Epithelial cell of prostate (primary cell): Measurements from ENCODE around the gene RNF183.
"Not testable (repeated sequence)": the region's sequence is repeated elsewhere in the genome, so short reads cannot be mapped to it uniquely, and the experiment has no call there.

Source experiments
- DNase-seq: peaks from one replicate; pipeline ENCODE4 v3.0.0-alpha.2; 2011; ENCODE audit warnings: low read depth, low spot score
- H3K27ac ChIP-seq: fragments of 450-650 bp; 2 replicates; pipeline ENCODE4 v1.5.1; 2017; ENCODE audit warnings: mild to moderate bottlenecking

RNF183 gene

DNA sequence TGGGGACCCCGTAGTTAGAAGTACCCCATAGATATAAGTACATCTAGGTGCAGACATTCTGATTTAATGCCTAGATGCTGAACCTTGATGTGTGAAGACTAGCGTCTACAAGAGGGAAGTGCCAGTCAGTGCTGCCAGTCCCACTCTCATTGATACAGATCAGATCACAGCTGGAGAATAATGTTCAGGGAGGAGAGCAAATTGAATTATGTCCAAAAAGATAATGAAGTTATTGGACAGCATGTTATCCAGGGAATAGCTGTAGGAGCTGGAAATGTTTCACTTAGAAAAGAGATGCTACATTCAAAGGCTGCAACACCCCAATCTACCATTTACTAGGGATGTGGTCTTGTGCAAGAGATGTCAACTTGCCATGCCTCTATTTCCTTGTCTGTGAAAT is 15.9 kb upstream of the RNF183 start:
- H3K27ac ChIP-seq: no peak overlapping the region
- no peak for DNase-seq

DNA sequence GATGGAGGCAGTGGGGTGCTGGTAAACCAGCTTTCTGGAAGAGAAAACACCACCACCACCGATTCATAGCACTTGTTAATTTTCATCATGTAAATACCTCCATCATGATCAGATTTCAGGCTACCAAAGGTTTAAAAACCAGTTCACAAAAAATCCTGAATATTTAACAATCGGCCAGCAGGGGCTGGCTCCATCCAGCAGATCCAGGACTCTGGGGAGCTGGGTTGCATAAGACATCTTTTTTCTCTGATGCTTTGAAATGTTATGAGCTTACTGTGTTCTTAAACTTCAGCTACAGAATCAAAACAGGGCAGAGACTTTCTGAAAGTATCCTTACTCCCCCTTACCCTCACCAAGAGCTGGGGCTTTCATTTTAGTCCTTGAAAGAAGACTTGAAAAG is 14.6 kb upstream of the RNF183 start:
- no peak overlapping the region for H3K27ac ChIP-seq
- DNase-seq: no peak

DNA sequence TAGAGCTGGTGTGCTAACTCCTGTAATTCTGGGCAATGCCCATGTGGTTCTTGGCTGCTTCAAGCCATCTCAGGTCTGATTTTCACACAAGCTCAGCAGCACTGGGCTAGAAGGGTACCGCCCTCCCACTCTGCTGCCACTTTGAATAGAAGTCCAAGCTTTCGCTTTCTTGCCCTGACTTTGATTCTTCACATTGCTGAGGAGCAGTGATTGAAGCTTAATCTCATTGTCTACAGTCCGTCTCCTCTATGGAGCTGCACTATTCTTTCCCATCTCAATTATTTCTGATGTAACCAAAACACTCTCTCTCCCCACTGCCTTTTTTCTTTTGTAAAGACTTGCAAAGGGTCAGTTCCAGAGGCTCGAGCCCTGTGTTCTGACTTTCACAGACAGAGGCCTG is 12.9 kb upstream of the RNF183 start:
- H3K27ac ChIP-seq: no peak overlapping the region

DNA sequence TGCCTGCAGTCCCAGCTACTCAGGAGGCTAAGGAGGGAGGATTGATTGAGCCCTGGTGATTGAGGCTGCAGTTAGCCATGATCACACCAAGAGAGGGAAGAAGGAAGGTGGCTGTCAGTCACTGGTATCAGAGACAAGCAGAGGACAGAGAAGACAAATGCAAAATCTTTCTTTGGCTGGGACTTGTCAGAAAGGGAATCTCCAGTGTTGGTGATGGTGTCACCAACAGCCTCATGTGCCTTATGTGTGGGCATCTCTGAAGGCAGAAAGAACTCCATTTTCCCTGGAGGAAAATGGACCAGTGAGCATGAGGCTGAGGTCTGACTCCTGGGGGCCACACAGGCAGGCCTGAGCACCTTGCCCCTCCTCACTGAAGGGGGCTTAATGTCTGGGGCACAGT is 12.1 kb upstream of the RNF183 start:
- DNase-seq: no peak
- no peak overlapping the region for H3K27ac ChIP-seq

More for the DNA sequence above, 12.9 kb upstream of the RNF183 start:
- no peak for DNase-seq

DNA sequence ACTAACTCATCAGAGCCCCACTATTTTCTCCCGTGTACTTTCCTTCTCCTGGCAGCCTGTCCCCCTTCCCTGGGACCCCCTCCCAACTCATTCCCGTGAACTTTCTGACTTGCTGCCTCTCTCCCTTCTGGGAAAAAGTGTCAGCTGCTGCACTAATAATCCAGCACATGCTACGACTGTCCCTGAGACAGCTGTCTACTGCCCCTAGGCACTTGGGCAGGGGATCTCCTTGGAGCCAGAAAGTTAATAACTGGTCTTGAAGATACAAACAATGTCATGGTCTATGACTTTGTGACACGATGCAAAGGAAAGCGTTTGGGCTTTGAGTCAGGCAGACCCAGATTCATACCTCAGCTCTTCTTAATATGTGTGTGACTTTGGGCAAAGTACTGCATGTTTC is 10.1 kb upstream of the RNF183 start:
- H3K27ac ChIP-seq: no peak overlapping the region
- DNase-seq: no peak

DNA sequence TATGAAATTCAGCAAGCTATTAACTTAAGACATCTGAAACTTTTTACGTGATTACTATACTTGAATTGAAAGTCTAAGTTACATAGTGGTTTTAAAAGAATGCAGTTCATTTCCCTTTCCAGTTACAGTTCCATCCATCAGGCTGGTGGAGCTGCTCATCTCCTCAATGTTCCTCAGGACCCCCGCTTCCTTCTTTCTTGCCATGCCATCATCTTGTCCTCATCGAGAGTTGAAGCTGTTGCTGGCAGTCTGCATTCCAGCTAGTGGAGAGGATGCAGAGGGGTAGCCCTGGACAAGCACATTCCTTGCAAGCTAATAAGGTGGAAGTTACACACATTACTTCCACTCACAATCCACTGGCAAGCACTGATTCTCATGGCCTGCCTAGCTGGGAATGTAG is 8.8 kb upstream of the RNF183 start:
- H3K27ac ChIP-seq: no peak overlapping the region
- DNase-seq: no peak

DNA sequence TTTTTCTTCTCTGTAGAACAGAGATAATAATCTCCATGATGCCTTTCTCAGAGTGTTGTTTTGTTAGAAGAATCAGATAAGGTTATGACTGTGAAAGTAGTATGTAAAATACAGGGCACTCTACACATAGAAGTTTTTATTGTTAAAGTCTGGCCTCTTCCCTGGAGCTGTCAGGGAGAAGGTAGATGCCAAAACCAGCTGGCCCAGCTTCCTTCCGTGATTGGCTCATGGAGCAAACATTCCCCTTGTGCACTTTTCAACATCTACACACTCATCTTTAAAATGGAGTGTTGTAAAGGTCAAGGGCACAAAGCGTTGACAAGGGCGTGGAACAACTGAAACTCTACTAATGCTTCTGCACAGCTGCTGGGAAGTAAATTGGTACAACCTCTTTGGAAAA is 7.4 kb upstream of the RNF183 start:
- no peak overlapping the region for H3K27ac ChIP-seq
- DNase-seq: no peak

DNA sequence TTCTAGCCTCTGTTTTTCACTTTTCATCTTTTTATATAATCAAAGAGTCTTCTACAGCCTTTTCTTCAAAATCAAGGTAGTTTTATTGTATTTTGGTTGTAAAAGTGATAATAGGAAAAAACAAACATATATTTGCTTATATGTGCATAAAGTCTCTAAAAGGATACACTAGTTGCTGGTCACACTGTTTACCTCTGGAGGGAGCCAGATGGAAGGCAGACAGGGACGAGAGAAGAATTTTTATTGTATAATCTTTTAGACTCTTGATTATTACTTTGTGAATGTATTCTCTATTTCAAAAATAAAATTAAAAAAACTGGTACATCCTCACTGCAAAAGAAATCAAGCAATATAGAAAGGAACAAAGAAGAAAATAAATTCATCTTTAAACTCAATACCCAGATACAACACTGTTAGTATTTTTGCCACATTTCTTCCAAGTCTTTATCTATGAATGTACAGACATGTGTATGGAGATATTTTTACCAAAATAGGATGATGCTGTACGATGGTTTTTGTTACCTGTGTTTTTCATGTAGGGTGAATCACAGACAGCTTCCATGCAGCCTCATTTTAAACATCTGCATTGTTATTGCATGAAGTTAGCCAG is 6.1 kb upstream of the RNF183 start:
- H3K27ac ChIP-seq: no peak overlapping the region
- DNase-seq: no peak

DNA sequence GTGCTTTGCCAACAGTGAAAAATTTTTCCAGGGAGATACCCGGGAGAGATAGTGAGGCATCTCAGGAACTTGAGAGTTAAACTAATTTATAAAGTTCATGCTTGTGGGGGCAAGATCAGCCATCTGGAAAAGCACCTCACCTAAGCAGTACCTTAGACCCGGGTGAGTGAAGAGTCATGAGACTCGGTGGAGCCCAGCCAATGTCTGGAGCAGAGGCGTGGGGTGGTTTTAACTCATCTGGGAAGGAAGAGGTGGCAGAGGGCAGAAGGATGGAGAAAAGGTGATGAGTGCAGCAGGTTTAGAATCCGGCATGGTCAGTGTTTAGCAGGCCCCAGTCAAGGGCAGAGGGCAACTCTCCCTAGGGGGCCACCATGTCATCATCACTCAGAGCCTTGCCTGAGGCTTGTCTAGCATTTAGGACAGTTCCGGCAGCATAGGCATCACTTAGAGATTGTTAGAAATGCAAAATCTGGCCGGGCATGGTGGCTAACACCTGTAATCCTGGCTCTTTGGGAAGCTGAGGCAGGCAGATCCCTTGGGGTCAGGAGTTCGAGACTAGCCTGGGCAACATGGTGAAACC is 4.3 kb upstream of the RNF183 start:
- DNase-seq: no peak
- no peak overlapping the region for H3K27ac ChIP-seq

DNA sequence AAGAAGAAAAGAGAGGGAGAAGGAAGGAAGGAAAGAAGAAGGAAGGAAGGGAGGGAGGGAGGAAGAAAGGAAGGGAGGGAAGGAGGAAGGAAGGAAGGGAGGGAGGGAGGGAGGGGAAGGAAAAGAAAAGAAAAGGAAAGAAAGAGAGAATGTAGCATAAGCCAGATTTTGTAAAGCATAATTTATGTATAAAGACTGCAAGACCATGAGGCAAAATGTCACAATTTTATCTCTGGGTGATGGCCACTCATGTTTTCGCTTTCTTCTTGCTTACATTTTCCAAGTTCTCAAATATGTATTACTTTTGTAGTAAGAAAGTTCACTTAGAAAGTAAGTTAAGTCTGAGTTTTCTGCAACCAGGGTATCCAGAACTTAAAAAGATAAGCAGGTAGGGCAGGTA is 3.4 kb upstream of the RNF183 start:
- H3K27ac ChIP-seq: no peak overlapping the region
- no peak for DNase-seq

DNA sequence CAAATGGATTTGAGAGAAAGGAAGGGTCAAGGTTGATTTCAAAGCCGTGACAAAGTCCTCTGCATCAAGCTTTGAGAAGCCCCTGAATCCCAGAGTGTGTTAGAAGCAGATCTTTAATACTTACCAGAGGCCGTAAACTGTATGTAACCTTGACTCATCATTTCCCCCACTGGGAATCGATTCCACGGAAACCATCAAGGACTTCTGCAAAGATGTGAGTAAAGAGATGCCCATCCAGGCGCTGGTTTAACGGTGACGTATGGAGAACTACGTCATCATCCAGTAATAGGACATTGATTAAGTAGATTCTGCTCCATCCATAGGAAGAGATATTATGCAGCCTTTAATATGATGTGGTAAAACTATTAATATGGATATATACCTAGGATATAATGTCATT is 1.6 kb downstream of the RNF183 start:
- no peak for DNase-seq
- H3K27ac ChIP-seq: no peak overlapping the region

DNA sequence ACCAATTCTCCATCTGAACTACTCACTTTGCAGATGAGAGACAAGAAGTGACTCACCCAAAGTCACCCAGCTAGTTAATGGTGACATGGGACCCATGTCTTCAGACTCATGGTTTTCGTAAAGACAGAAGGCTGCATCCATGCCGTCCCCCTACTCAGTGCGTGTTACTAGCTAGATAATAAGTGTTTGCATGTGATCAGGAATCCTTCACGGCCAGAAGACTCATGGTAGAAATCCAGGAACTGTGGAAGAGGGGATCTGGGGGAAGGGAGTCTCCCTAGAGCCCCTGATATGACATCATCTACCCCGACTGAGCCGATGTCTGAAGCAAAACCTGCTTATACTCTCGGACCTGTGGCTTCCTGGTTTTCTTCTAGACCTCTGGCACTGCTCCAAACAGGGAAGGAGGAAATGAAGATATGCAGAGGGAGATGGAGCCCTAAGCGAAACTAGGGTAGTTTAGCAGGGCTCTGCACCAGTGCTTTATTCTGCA is 3.3 kb downstream of the RNF183 start:
- H3K27ac ChIP-seq: no peak overlapping the region
- no peak for DNase-seq

DNA sequence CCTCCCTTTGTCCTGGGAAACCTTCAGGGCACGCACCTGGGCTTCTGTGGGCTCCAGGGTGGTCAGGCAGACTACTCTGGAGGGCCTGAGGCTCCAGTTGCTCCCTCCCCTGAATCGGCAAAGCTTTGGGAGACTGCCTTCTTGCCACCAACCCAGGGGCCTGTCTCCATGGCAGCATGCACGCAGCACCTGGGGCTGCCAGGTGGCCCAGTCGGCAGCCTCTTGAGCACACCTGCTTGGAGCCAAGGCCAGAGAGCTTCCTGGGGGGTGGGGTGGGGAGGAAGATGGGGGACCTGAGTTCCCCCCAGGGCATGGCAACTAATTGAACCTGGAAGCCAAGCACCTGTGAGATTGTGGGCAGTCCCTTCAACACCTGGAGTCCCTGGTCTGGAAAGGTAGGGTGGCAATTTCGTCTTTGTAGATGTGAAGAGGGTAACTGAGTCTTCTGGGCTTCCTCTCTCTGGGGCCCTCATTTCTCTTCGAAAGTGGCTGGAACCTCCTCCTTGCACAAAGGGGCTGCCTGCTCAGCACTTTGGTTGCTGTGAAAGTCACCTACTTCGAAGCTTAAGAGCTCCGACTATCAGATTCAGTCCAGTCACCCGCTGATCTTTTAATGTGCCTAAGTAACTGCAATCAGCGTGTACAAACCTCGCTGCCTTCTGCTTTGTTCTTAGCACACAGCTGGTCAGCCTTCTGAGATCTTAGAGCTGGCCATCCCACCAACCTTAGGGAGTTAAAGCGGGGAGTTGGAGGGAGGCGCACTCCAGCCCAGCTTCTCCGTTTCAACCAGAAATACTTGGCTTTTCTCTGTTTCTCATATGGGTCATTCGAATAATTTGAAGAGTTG is 4.0 kb downstream of the RNF183 start:
- no peak overlapping the region for H3K27ac ChIP-seq
- DNase-seq: no peak

DNA sequence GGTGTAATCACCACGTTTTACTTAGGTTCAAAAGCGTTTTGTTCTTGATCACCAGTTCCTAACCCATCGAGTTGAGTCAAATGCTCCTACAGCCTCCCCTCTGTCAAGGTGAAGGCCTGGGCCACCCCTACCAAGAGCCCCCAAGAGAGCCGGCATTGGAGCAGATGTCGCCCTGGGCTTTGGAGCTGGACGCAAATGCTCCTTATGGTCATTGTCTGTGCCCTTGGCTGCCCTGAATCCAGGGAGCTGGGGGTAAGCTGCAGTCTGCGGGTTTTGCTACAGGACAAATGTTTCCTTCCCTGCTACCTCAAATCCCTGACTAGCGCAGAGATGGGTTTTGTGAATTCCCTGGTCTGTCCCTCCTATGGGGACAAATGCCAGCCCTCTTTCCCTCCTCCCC is 4.9 kb downstream of the RNF183 start:
- H3K27ac ChIP-seq: no peak overlapping the region
- no peak for DNase-seq

DNA sequence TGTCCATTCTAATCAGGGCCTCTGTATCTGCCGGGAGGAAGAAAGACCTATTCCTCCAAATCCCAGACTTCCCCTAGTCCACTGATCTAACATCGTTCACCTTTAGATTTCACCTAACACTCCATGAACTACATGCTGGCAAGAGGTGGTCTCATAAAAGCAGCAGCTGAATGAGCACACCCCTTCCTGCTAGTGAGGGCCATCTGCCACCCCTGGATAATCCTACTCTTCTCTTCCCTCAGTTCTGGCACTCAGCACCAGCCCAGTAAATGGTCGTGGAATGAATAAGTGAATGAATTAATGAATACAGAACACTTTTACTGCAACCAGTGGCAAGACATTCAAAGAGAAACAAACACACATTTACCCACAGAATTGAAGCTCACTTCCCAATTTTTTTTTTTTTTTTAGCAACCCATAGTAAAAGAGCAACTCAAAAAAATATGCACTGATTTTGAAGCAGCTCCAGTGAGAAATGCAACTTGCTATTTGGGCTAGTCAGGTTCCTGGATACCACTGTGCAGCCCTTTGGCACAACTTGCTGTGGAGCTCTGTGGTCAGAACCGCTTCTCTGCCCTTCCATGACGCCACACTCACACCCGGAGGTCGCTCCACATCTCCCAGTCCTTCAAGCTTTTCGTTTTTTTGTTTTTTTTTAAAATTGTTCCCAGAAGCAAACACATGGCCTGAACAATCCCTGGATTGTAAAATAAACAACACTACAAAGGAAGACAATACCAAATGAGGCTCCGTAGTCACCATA is 6.2 kb downstream of the RNF183 start:
- no peak overlapping the region for H3K27ac ChIP-seq
- DNase-seq: no peak

DNA sequence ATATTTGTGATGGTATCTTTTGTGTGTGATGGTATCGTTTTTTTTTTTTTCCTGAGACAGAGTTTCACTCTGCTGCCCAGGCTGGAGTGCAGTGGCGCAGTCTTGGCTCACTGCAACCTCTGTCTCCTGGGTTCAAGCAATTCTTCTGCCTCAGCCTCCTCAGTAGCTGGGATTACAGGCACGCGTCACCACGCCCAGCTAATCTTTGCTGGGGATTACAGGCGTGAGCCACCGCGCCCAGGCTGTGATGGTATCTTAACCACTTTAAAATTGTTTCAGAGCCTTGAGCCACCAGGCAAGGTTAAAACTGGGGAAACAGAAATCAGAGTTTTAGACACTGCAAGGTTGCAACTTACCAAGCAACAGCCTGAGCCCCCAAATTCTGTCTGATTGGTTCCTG is 6.9 kb downstream of the RNF183 start:
- not testable (repeated sequence) for H3K27ac ChIP-seq, DNase-seq

DNA sequence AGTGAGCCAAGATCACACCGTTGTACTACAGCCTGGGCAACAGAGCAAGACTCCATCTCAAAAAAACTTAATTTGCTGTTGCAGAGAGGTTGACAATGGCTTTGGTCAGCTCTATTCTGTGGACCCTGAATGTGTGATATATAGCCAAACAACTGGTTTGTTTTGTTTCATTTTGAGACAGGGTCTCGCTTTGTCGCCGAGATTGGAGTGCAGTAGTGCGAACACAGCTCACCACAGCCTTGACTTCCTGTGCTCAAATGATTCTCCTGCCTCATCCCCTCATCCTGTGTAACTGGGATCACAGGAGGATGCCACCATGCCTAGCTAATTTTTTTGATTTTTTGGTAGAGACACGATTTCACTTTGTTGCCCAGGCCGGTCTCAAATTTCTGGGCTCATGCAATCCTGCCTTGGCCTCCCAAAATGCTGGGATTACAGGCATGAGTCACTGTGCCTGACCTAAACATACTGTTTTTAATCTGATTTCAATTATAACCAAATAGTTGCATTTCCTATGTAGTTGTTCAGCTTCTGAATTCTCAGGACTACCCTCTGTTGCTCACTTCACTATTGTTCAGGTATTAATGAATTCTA is 9.8 kb downstream of the RNF183 start:
- DNase-seq: no peak
- no peak overlapping the region for H3K27ac ChIP-seq

DNA sequence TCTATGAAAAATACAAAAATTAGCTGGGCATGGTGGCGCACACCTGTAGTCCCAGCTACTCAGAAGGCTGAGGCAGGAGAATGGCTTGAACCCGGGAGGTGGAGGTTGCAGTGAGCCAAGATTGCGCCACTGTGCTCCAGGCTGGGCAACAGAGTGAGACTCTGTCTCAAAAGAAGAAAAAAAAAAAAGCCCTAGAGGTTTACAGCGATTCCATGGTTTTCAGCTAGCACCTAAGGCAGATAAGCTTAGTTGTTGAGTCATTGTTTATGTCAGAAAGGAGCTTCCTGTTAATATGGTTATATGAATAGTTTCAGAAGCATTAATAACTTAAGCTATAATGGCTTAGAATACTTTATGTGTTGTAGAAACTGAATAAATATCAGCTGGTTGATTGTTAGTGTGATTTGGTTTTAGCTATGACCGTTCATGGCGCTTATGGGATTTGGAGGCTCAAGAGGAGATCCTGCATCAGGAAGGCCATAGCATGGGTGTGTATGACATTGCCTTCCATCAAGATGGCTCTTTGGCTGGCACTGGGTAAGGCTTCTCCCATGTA is 13.0 kb downstream of the RNF183 start:
- DNase-seq: no peak
- H3K27ac ChIP-seq: no peak overlapping the region

DNA sequence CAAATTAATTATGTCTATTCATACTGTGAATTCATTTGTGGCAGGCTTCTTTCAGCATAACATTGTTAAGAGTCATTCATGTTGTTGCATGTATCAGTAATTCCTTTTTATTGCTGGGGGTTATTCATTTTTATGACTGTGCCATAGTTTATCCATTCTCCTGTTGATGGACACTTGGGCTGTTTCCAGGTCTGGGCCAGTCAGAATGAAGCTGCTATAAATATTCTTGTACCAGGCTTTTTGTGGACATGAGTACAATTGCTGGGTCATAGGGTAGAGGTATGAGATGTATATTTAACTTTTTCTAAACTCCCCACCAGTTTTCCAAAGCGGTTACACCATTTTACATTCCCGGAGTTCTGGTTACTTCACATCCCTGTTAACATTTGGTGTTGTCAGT is 14.1 kb downstream of the RNF183 start:
- H3K27ac ChIP-seq: no peak overlapping the region
- peak; percentile 26 for DNase-seq

DNA sequence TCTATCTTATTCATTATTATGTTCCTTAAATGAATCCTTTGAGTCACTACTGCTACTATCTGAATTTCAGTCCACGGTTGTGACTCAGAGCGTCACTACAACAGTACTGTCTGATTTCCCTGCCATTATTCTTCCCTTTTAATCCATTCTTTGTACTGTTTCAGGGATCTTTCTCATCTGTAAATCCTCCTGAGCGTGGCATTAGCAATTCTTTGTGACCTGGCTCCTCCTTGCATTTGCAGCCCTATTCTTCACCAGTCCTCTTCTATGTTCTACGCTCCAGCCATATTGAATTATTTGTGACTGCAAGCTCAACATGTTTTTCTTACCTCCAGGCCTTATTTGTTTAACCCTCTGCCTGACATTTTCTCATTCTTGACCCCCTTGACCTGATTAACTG is 21.8 kb downstream of the RNF183 start:
- DNase-seq: no peak
- H3K27ac ChIP-seq: no peak overlapping the region
